Kidney capillary endothelial cell (primary cell): ENCODE results near the gene MEP1A.

ENCODE experiments used
- DNase-seq: peaks from one replicate; pipeline ENCODE4 v3.0.0-alpha.2; 2018; ENCODE audit warnings: low spot score

MEP1A gene

GRCh38 chr6:46776070-46776712 lies 17.0 kb upstream of the MEP1A start:
- no peak for DNase-seq

GRCh38 chr6:46777476-46778346 lies 15.5 kb upstream of the MEP1A start:
- no peak for DNase-seq

GRCh38 chr6:46781478-46782378 lies 11.5 kb upstream of the MEP1A start:
- peak; percentile 72 for DNase-seq

- DNase-seq = no peak
Observed at GRCh38 chr6:46784535-46784934, 8.7 kb upstream of the MEP1A start.

DNA sequence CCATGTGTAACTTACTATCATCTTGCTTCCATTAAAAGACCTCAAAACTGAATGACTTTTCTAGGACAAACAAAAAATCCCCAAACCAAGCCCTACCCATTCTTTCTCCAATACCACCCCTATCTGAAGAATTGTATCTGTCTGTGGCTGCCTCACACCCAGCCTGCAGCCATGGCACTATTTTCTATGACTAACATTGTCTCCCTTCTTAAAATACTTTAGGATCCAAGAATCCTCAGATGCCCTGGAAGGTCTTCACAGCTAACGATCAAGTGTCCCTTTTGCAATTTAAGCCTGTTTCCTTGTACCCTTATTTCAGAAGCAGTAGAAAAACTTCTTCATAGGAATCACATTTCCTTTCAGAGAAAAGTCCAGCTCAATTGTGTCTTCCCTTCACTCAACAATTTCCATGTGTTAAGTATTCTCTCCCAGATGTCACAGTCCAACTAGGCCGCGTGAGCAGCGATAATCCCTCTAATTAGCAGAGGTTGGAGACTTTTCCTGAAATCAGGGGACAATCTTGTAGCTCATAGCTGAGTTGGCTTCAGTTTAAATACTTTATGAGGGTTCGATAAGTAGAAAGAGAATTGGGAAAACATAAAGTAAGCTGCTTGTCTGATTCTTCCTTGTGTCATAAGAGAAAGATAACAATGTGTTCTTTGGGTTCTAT lies 5.2 kb upstream of the MEP1A start:
- no peak for DNase-seq

DNA sequence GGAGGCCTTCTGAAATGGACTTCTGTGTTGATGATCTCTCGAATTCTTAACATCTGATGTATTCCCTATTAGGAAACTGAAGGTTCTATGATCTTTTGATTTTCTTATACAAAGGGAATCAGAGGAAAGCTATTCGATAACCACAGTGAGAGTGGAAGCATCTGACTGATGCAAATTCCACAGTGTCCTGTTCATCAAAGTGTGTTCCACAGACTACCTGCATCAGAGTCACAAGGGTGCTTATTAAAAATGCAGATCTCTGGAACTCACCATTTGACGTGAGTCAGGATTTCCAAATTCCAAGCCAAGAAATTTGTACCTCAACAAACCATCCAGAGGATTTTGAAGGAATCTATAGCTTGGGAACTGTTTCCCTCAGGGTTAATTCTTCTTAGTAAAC lies 4.4 kb upstream of the MEP1A start:
- DNase-seq = no peak

GRCh38 chr6:46789434-46790354 lies 3.5 kb upstream of the MEP1A start:
- no peak for DNase-seq

GRCh38 chr6:46790355-46790874 lies 2.8 kb upstream of the MEP1A start:
- DNase-seq = no peak

DNA sequence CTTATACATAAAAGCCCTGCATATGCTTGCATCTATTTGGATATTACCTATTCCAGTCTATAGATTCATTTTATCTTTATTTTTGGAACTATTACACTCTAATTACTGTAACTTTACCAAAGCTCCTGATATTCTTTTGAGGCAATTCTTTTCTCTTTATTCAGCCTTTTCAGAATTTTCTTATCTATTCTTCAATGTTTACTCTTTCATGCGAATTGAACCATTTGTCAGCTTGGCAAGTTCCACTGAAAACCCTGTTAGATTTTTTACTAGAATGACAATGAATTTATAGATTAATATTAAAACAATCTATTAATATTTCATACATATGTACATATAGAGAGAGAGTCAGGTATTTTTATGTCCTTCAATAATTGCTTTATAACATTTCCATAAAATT lies 554 bp upstream of the MEP1A start:
- DNase-seq = no peak

GRCh38 chr6:46794068-46794467 lies 879 bp downstream of the MEP1A start:
- no peak for DNase-seq

GRCh38 chr6:46795816-46796215 lies 2.6 kb downstream of the MEP1A start:
- DNase-seq = no peak

GRCh38 chr6:46796848-46797580 lies 3.8 kb downstream of the MEP1A start:
- DNase-seq = no peak

DNA sequence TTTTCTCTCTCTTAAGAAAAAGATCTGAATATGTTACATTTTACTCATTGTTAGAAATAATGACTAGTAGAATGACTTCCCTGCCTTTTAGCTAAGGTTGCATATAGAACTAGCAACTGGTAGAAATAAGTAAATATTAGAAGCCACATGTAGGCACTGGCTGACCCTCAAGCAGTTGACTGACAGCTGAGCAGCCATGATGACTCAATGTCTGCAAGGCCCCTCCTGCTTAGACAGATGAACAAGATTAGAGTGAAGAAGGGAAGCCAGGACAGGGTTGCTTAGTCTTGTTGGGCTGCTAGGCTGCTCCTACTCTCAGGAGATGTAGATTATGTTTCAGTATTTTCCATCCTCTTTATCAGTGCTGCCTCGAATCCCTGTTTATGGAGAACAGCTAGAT lies 6.5 kb downstream of the MEP1A start:
- DNase-seq = no peak

DNA sequence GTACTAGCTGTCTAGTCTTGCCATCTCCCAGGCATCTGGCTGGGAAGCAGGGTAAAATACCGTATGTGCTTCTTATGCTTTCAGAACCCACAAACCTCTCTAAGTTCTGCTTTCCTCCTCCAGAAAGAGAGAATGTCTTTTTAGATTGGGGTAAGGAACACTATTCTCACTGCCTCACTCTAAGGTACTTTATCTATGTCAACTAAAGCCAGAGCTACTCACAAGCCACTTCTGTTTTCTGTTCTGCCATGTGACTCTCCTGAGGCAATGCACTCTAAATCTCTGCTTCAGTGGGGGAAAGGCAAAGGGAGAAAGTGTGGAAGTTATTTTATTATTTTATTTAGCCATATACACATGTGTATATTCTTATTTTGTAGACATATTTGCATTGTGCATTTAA lies 15.6 kb downstream of the MEP1A start:
- no peak for DNase-seq

DNA sequence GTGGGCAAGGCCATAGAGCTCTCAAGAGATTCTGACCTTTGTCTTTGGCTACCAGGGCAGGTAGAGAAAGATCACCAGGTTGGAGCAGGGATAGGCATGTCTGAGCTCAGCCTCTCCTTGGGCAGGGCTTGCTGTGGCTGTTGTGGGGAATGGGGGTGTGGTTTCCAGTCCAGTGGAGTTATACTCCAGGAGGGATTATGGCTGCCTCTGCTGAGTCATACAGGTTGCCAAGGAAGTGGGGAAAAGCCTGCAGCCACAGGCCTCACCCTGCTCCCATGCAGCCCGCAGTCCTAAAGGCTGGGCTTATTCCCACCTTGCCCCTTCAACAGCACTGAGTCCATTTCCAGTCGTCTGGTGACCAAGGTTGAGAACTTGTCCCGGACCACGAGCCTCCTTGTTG lies 21.9 kb downstream of the MEP1A start:
- no peak for DNase-seq

GRCh38 chr6:46816626-46817025 lies 23.4 kb downstream of the MEP1A start:
- DNase-seq = no peak

GRCh38 chr6:46819561-46819960 lies 26.4 kb downstream of the MEP1A start:
- DNase-seq = no peak

- no peak for DNase-seq
Observed at GRCh38 chr6:46821458-46821881, 28.3 kb downstream of the MEP1A start.

DNA sequence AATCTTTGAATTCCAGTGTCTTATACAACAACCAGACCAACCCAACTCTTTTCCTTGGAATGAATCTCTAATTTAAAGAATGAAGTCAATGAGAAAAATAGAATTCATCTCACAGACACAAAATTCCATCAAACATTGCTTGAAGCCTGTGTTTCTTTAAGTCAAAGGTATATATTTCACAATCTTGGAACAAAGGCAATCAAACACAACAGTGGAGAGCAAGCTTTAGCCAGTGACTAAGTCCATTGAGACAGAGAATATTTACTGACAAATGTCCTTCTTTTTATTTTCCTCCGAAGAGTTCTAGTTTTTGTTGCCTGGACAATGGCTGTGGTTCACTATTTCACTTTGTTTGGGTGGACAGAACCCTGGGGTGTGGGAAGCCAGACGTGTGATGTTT lies 35.8 kb downstream of the MEP1A start:
- DNase-seq = no peak

- DNase-seq = no peak
Observed at GRCh38 chr6:46832816-46833215, 39.6 kb downstream of the MEP1A start.
